ENCODE results near the gene DNAJC18.
"Not testable (repeated sequence)": the region's sequence is repeated elsewhere in the genome, so short reads cannot be mapped to it uniquely, and the experiment has no call there.

Gene DNAJC18

GRCh38 chr5:139410993-139411828 is 28.1 kb downstream of the DNAJC18 start:
- Histone ChIP-seq H3K36me3 (ENCODE audit: control insufficient read depth in 2 of 2, insufficient read depth in 1 of 2, low read length in 2 of 2) (peaks cover 0 to 36% of the 10 kb centered on the region in 2 experiments), H3K4me1 (ENCODE audit: control insufficient read depth, insufficient read depth, low read length) (no peaks in the 10 kb centered on the region), H3K4me3 (ENCODE audit: low read depth, low read length) (no peak overlapping the region), H3K9me3 (ENCODE audit: control insufficient read depth, insufficient read depth, low read depth, low read length) (no peaks in the 10 kb centered on the region), H3K27ac (ENCODE audit: extremely low read depth, low read depth, low read length) (no peak overlapping the region)
- ChIA-PET POLR2A (no interaction called here), CTCF (interaction anchor here (0.6 to 3.1 kb wide), 6 partner anchors 8 to 160 kb away, joined by 3 to 19 read pairs (median 5); partner anchors contain the start of gene SPATA24)
- TF ChIP-seq ZIC2 (tag by site-specific recombination; IDR thresholded peaks at IDR 0.05) (no peak), YY1 (tag by site-specific recombination; IDR thresholded peaks at IDR 0.05) (no peak), ZNF433 (tag by site-specific recombination; IDR thresholded peaks at IDR 0.05; ENCODE audit: low read depth) (no peak), ZNF157 (tag by site-specific recombination; IDR thresholded peaks at IDR 0.05) (no peak), ZNF596 (tag by site-specific recombination; IDR thresholded peaks at IDR 0.05) (no peak), SP2 (tag by site-specific recombination; IDR thresholded peaks at IDR 0.05) (no peak), ZNF529 (tag by site-specific recombination; IDR thresholded peaks at IDR 0.05; ENCODE audit: insufficient replicate concordance) (no peak), ZBTB7A (tag by site-specific recombination; IDR thresholded peaks at IDR 0.05; ENCODE audit: low read depth) (no peak), ZBTB8A (tag by site-specific recombination; IDR thresholded peaks at IDR 0.05) (no peak), ZNF404 (tag by site-specific recombination; IDR thresholded peaks at IDR 0.05) (no peak), ZNF664 (tag by site-specific recombination; IDR thresholded peaks at IDR 0.05) (no peak), ZNF302 (tag by site-specific recombination; IDR thresholded peaks at IDR 0.05; ENCODE audit: low read depth) (no peak)
- TF ChIP-seq, protein P1, sequence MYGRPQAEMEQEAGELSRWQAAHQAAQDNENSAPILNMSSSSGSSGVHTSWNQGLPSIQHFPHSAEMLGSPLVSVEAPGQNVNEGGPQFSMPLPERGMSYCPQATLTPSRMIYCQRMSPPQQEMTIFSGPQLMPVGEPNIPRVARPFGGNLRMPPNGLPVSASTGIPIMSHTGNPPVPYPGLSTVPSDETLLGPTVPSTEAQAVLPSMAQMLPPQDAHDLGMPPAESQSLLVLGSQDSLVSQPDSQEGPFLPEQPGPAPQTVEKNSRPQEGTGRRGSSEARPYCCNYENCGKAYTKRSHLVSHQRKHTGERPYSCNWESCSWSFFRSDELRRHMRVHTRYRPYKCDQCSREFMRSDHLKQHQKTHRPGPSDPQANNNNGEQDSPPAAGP (tag by site-specific recombination; IDR thresholded peaks at IDR 0.05) = no peak
- TF ChIP-seq, protein P2, sequence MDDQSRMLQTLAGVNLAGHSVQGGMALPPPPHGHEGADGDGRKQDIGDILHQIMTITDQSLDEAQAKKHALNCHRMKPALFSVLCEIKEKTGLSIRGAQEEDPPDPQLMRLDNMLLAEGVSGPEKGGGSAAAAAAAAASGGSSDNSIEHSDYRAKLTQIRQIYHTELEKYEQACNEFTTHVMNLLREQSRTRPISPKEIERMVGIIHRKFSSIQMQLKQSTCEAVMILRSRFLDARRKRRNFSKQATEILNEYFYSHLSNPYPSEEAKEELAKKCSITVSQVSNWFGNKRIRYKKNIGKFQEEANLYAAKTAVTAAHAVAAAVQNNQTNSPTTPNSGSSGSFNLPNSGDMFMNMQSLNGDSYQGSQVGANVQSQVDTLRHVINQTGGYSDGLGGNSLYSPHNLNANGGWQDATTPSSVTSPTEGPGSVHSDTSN (CRISPR knock-in tag; IDR thresholded peaks at IDR 0.05) = no peak

- Histone ChIP-seq H3K4me3 (ENCODE audit: low read depth, low read length) (no peak overlapping the region), H3K36me3 (ENCODE audit: control insufficient read depth in 2 of 2, insufficient read depth in 1 of 2, low read length in 2 of 2) (peaks cover 0 to 31% of the 10 kb centered on the region in 2 experiments), H3K27ac (ENCODE audit: extremely low read depth, low read depth, low read length) (no peak overlapping the region), H3K9me3 (ENCODE audit: control insufficient read depth, insufficient read depth, low read depth, low read length) (no peaks in the 10 kb centered on the region), H3K4me1 (ENCODE audit: control insufficient read depth, insufficient read depth, low read length) (no peaks in the 10 kb centered on the region)
- CTCF ChIA-PET = interaction anchor here (1.0 to 3.1 kb wide), 4 partner anchors 10 to 103 kb away, joined by 3 to 19 read pairs (median 10); no protein-coding TSS in a partner anchor
- TF ChIP-seq ATF2 (tag by site-specific recombination; IDR thresholded peaks at IDR 0.05; ENCODE audit: low read depth) = 0 out of 2 replicates have a peak, but pooled peaks have one; percentile 38
- TF ChIP-seq ZNF560 (tag by site-specific recombination; IDR thresholded peaks at IDR 0.05; ENCODE audit: borderline replicate concordance) = no peak
- POLR2A ChIA-PET = interaction anchor here (0.5 kb wide), 1 partner anchor 1330 kb away, joined by 3 read pairs; no protein-coding TSS in a partner anchor
Measured at GRCh38 chr5:139410121-139410992, 29.0 kb downstream of the DNAJC18 start.

- H3K36me3 ChIP-seq (ENCODE audit: control insufficient read depth in 2 of 2, insufficient read depth in 1 of 2, low read length in 2 of 2) = peaks cover 0 to 21% of the 10 kb centered on the region in 2 experiments
- H3K4me1 ChIP-seq (ENCODE audit: control insufficient read depth, insufficient read depth, low read length); POLR2A ChIA-PET; H3K27ac ChIP-seq (ENCODE audit: extremely low read depth, low read depth, low read length); H3K4me3 ChIP-seq (ENCODE audit: low read depth, low read length); H3K9me3 ChIP-seq (ENCODE audit: control insufficient read depth, insufficient read depth, low read depth, low read length): not testable (repeated sequence)
- CTCF ChIA-PET = interaction anchor here (1.4 to 1.5 kb wide), 2 partner anchors 13 to 21 kb away, joined by 4 to 6 read pairs; no protein-coding TSS in a partner anchor
Measured at GRCh38 chr5:139409116-139409515, 30.2 kb downstream of the DNAJC18 start.

Data from HEK293 (cell line).